ENCODE results near the gene PVALEF. TPM values are rescaled to one million over a fixed set of nuclear protein-coding genes. Genes with fewer than 3 reads are reported as not detected.

The PVALEF gene
- polyA plus RNA-seq, 1 donor (not counting 4 experiments of a cell fraction or from before 2014, with no cell fraction given), result not detected

DNA sequence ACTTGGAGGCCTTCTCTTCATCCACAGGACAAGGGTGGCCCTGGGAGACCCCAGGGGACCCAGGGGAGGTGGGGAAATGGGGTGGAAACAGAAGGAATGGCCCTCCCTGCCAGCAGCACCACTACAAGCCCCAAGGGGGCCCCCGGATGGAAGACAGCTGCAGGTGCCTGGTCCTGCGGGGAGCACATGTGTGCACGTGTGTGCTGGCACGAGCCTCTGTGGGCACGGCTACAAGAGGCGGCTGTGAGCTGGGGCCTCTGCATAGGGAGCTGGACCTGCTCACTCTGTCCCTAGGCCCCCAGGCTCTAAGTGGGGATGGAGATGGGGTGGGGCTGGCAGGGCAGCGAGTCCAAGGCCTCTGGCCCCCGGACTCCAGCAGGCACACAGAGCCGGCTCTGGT is 13.9 kb downstream of the PVALEF start:
- no peak overlapping the region for H2AFZ ChIP-seq (ENCODE audit: control insufficient read depth, low read length)
- FAIRE-seq, result no peak
- H4K20me1 ChIP-seq (ENCODE audit: control insufficient read depth, extremely low read depth, insufficient read depth, low read length), result no peaks in the 10 kb centered on the region
- peaks cover 3% of the 10 kb centered on the region for H3K9me3 ChIP-seq (ENCODE audit: control insufficient read depth, low read depth, low read length)
- H3K4me1 ChIP-seq (ENCODE audit: control insufficient read depth, extremely low read depth, insufficient read depth, low read length), result no peaks in the 10 kb centered on the region
- H3K9ac ChIP-seq (ENCODE audit: control insufficient read depth, extremely low read depth, insufficient read depth, low read length), result no peak overlapping the region
- H3K4me2 ChIP-seq (ENCODE audit: control insufficient read depth, extremely low read depth, insufficient read depth, low read depth, low read length), result no peak overlapping the region
- no peaks in the 10 kb centered on the region for H3K9me1 ChIP-seq (ENCODE audit: control insufficient read depth, extremely low read depth, insufficient read depth, low read length)
- no peaks in the 10 kb centered on the region for H3K79me2 ChIP-seq (ENCODE audit: control insufficient read depth, insufficient read depth, low read length)
- H3K27ac ChIP-seq (ENCODE audit: control insufficient read depth, insufficient read depth, low read length), result no peak overlapping the region
- H3K27me3 ChIP-seq (ENCODE audit: control insufficient read depth, extremely low read depth, insufficient read depth, low read length), result peaks cover 7% of the 10 kb centered on the region
- no peak for DNase-seq (ENCODE audit: low read depth, low spot score)
- H3K36me3 ChIP-seq (ENCODE audit: control insufficient read depth in 2 of 2, extremely low read depth in 1 of 2, insufficient read depth in 2 of 2, low read length in 2 of 2), result no peaks in the 10 kb centered on the region
- dilution Hi-C loops (cut with MboI; ENCODE audit: extremely low pct_ligation_motif_present, low sequenced_read_pairs), result no loop called here
- H3K4me3 ChIP-seq (ENCODE audit: control insufficient read depth in 2 of 3, extremely low read depth in 1 of 3, insufficient read depth in 2 of 3, low read depth in 1 of 3, low read length in 3 of 3), result no peak overlapping the region
- TF ChIP-seq EZH2 (IDR thresholded peaks at IDR 0.05; ENCODE audit: low read length), result no peak

DNA sequence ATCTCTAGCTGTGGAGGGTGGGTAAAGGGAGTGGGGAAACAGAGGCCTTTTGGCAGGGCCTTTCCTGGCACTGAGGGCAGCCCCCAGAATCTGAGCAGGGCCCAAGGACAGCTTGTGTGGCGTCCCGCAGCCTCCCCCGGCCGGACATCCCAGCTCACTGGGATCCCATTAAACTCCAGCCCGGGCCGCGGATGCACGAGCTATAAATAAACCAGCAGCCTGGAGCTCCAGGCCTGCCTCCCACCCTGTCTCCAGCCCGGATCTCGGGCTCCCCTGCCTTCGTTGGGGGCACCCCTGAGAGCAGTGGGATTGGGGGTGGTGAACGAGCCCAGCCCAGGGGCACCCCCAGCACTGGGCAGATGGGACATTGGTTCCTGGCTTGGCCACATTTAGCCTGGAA is 14.6 kb downstream of the PVALEF start:
- Histone ChIP-seq H3K79me2 (ENCODE audit: control insufficient read depth, insufficient read depth, low read length) (no peaks in the 10 kb centered on the region), H4K20me1 (ENCODE audit: control insufficient read depth, extremely low read depth, insufficient read depth, low read length) (no peaks in the 10 kb centered on the region), H3K9me3 (ENCODE audit: control insufficient read depth, low read depth, low read length) (peaks cover 3% of the 10 kb centered on the region), H3K4me3 (ENCODE audit: control insufficient read depth in 2 of 3, extremely low read depth in 1 of 3, insufficient read depth in 2 of 3, low read depth in 1 of 3, low read length in 3 of 3) (no peak overlapping the region), H2AFZ (ENCODE audit: control insufficient read depth, low read length) (no peak overlapping the region), H3K9ac (ENCODE audit: control insufficient read depth, extremely low read depth, insufficient read depth, low read length) (no peak overlapping the region), H3K4me2 (ENCODE audit: control insufficient read depth, extremely low read depth, insufficient read depth, low read depth, low read length) (no peak overlapping the region), H3K9me1 (ENCODE audit: control insufficient read depth, extremely low read depth, insufficient read depth, low read length) (no peaks in the 10 kb centered on the region), H3K27ac (ENCODE audit: control insufficient read depth, insufficient read depth, low read length) (no peak overlapping the region), H3K27me3 (ENCODE audit: control insufficient read depth, extremely low read depth, insufficient read depth, low read length) (peaks cover 7% of the 10 kb centered on the region), H3K4me1 (ENCODE audit: control insufficient read depth, extremely low read depth, insufficient read depth, low read length) (no peaks in the 10 kb centered on the region), H3K36me3 (ENCODE audit: control insufficient read depth in 2 of 2, extremely low read depth in 1 of 2, insufficient read depth in 2 of 2, low read length in 2 of 2) (no peaks in the 10 kb centered on the region)
- DNase-seq (ENCODE audit: low read depth, low spot score) (no peak), FAIRE-seq (no peak)
- dilution Hi-C loops (cut with MboI; ENCODE audit: extremely low pct_ligation_motif_present, low sequenced_read_pairs), result no loop called here
- TF ChIP-seq EZH2 (IDR thresholded peaks at IDR 0.05; ENCODE audit: low read length), result no peak
- TF ChIP-seq, protein P1, sequence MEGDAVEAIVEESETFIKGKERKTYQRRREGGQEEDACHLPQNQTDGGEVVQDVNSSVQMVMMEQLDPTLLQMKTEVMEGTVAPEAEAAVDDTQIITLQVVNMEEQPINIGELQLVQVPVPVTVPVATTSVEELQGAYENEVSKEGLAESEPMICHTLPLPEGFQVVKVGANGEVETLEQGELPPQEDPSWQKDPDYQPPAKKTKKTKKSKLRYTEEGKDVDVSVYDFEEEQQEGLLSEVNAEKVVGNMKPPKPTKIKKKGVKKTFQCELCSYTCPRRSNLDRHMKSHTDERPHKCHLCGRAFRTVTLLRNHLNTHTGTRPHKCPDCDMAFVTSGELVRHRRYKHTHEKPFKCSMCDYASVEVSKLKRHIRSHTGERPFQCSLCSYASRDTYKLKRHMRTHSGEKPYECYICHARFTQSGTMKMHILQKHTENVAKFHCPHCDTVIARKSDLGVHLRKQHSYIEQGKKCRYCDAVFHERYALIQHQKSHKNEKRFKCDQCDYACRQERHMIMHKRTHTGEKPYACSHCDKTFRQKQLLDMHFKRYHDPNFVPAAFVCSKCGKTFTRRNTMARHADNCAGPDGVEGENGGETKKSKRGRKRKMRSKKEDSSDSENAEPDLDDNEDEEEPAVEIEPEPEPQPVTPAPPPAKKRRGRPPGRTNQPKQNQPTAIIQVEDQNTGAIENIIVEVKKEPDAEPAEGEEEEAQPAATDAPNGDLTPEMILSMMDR (optimal IDR thresholded peaks at IDR 0.05 in 1 of 3, IDR thresholded peaks at IDR 0.05 in 1 of 3, conservative IDR thresholded peaks at IDR 0.05 in 1 of 3; ENCODE audit: extremely low read depth in 1 of 3, insufficient read depth in 2 of 3, low read length in 3 of 3), result no peak

Data from keratinocyte (primary cell).